Fibroblast of mammary gland (primary cell): ENCODE data around the gene CABCOCO1.

Experiments
- DNase-seq: peaks from one replicate; pipeline ENCODE4 v3.0.0-alpha.2; 2010; ENCODE audit warnings: low read depth
- H3K4me3 ChIP-seq: 2 replicates; pipeline ENCODE4 v1.5.1; 2011; ENCODE audit warnings: low read depth, mild to moderate bottlenecking, low read length, moderate library complexity; ENCODE audit not compliant: control insufficient read depth
- TF ChIP-seq, protein P1 (sequence below): conservative IDR thresholded peaks from 2 replicates; pipeline ENCODE4 v1.5.1; 2011; ENCODE audit warnings: low read depth, low read length, inconsistent platforms; ENCODE audit not compliant: control insufficient read depth, insufficient read depth

CABCOCO1 gene

DNA sequence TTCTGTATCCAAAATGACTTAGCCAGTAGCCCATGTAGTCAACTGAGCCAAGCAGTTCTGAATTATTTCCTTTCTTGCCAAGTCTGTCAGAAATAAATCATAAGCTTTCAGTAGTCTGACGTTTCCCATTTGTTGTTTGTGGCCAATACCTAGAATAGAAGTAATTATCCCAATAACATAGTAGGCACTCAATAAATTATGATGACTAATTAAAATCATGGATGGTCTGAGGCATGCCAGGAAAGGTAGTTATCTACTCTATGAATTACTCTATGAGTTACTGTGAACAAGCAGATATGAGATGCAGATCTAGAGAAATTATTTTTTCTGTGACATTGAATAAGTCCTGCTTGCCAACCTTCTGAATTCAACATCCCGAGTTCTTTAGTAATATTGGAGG lies 2.3 kb downstream of the CABCOCO1 start:
- no peak for DNase-seq
- TF ChIP-seq, protein P1, sequence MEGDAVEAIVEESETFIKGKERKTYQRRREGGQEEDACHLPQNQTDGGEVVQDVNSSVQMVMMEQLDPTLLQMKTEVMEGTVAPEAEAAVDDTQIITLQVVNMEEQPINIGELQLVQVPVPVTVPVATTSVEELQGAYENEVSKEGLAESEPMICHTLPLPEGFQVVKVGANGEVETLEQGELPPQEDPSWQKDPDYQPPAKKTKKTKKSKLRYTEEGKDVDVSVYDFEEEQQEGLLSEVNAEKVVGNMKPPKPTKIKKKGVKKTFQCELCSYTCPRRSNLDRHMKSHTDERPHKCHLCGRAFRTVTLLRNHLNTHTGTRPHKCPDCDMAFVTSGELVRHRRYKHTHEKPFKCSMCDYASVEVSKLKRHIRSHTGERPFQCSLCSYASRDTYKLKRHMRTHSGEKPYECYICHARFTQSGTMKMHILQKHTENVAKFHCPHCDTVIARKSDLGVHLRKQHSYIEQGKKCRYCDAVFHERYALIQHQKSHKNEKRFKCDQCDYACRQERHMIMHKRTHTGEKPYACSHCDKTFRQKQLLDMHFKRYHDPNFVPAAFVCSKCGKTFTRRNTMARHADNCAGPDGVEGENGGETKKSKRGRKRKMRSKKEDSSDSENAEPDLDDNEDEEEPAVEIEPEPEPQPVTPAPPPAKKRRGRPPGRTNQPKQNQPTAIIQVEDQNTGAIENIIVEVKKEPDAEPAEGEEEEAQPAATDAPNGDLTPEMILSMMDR = no peak
- H3K4me3 ChIP-seq = no peak overlapping the region

DNA sequence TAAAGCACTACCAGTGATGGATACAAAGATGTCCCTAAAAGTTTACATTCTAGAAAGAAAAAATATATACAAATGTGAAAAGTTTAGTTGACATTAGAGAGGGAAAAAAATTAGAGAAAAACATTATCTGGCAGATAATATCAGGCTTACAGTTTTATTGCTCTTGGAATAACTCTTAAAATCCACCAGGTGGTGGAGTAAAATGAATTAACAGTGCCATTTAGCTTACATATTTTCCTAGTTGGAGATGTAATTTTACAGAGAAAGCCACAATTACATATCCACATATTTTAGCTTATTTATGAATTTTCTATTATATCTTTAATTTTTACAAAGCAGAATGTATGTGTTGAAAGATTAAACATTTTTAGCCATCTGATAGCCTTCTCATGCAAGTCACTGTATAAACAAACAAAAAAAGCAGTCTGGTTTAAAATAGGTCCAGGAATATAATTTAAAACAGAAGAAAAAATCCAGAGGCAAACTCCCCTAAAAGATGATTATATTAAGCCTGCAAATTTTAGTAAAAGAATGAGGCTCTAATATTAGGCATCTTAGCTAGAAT lies 6.5 kb downstream of the CABCOCO1 start:
- H3K4me3 ChIP-seq = no peak overlapping the region
- TF ChIP-seq, protein P1 = no peak
- DNase-seq = no peak

DNA sequence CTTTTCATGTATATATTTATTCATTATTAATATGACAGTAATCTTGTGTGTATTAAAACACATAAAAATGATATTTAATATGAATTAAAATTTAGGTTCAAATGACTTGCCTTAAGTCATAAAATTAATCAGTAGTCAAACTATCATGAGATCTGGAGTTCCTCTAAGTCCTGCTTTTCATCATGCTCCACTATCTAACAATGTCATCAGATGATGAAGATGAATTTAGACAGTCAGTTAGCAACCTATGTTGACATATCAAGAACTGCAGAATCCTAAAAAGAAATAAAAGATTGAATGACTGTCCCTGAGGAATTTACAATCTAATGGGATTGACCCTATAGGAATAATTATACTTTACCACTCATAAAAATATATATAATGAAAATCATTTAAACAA lies 7.1 kb downstream of the CABCOCO1 start:
- no peak for DNase-seq
- TF ChIP-seq, protein P1 = no peak
- H3K4me3 ChIP-seq = no peak overlapping the region

DNA sequence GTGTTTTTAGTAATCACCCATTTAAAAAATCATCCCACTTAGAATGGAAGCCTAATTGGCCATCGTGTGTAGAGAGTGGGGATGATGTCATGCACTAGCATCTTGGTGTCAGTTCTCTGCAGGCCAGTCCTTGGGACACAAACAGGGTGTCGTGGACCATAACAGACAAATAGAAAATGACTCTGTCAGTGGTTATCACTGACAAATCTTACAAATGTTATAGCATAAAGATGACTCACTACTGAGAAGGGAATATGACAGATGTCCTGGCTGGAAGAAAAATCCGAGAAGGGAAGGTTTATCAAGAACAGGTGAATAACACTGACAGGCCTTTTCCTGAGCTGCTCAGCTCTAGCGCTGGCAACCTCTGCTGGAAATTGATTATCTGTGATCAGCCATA lies 10.6 kb downstream of the CABCOCO1 start:
- no peak for DNase-seq
- TF ChIP-seq, protein P1 = no peak
- no peak overlapping the region for H3K4me3 ChIP-seq

DNA sequence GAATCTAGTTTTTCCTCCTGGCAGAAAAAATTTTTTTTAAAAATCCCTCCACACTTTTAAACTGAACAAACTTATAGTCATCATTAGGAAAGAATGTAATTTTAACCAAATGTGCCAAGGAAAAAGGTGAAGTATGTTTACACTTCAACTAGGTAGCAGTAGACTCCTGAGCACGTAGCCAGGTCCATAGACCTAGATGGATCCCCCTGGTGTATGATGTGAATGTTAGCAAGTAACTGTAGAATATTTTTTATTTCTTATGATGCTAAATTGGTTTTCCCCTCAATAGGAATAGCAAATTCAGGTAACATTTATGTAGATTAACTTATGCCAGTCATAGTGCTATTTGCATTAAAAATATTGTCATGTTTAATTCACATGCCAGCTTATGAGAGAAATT lies 19.6 kb downstream of the CABCOCO1 start:
- DNase-seq = no peak
- H3K4me3 ChIP-seq = no peak overlapping the region
- TF ChIP-seq, protein P1 = no peak

DNA sequence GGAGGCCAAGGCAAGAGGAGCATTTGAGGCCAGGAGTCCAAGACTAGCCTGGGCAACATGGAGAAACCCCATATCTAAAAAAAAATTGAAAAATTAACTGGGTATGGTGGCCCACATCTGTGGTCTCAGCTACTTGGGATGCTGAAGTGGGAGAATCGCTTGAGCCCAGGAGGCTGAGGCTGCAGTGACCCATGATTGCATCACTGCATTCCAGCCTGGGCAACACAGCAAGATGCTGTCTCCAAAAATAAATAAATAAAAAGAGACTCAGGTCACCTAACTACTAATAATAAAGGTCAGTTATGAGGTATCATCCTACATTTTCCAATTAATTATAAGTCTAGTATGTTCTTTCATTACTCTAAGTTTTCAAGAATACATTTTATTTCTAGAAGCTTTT lies 20.6 kb downstream of the CABCOCO1 start:
- no peak overlapping the region for H3K4me3 ChIP-seq
- TF ChIP-seq, protein P1 = no peak
- no peak for DNase-seq
